HG02852 (cell line): ENCODE measurements around the gene CNDP1.
A peak's percentile ranks its signal among the peaks of the same experiment; 100 is the strongest.
"Not testable (repeated sequence)": the region's sequence is repeated elsewhere in the genome, so short reads cannot be mapped to it uniquely, and the experiment has no call there.

ENCODE experiments used
- ATAC-seq: cut with Tn5 transposase; IDR thresholded peaks from one replicate; pipeline ENCODE4 v1.9.1; 2021; ENCODE audit warnings: mild to moderate bottlenecking, moderate library complexity; ENCODE audit not compliant: unreplicated experiment

CNDP1 gene

GRCh38 chr18:74519320-74520095 lies 14.8 kb upstream of the CNDP1 start:
- ATAC-seq = no peak

- ATAC-seq = no peak
These were observed 14.0 kb upstream of the CNDP1 start for GRCh38 chr18:74520096-74520833.

- no peak for ATAC-seq
These were observed 13.1 kb upstream of the CNDP1 start for GRCh38 chr18:74521068-74521725.

GRCh38 chr18:74522635-74523548 lies 11.4 kb upstream of the CNDP1 start:
- ATAC-seq = no peak

- no peak for ATAC-seq
These were observed 10.2 kb upstream of the CNDP1 start for GRCh38 chr18:74524097-74524496.

- not testable (repeated sequence) for ATAC-seq
These were observed 9.4 kb upstream of the CNDP1 start for GRCh38 chr18:74524915-74525314.

- ATAC-seq = no peak
These were observed 8.6 kb upstream of the CNDP1 start for GRCh38 chr18:74525741-74526140.

GRCh38 chr18:74526488-74526887 lies 7.8 kb upstream of the CNDP1 start:
- ATAC-seq = no peak

GRCh38 chr18:74528478-74528877 lies 5.8 kb upstream of the CNDP1 start:
- no peak for ATAC-seq

GRCh38 chr18:74528913-74529312 lies 5.4 kb upstream of the CNDP1 start:
- ATAC-seq = no peak

- no peak for ATAC-seq
These were observed 4.9 kb upstream of the CNDP1 start for GRCh38 chr18:74529378-74529777.

GRCh38 chr18:74529811-74530583 lies 4.3 kb upstream of the CNDP1 start:
- no peak for ATAC-seq

GRCh38 chr18:74530584-74530862 lies 3.8 kb upstream of the CNDP1 start:
- no peak for ATAC-seq

GRCh38 chr18:74531043-74531442 lies 3.3 kb upstream of the CNDP1 start:
- ATAC-seq = no peak

GRCh38 chr18:74532511-74533025 lies 1.7 kb upstream of the CNDP1 start:
- no peak for ATAC-seq

- no peak for ATAC-seq
These were observed 634 bp upstream of the CNDP1 start for GRCh38 chr18:74533666-74534065.

GRCh38 chr18:74534981-74535649 lies 815 bp downstream of the CNDP1 start:
- peak; percentile 65 for ATAC-seq

- no peak for ATAC-seq
These were observed 5.0 kb downstream of the CNDP1 start for GRCh38 chr18:74539289-74539688.

GRCh38 chr18:74540652-74541421 lies 6.5 kb downstream of the CNDP1 start:
- ATAC-seq = no peak
